ENCODE data around the gene HYAL3.

HYAL3 gene

GRCh38 chr3:50300681-50301254 is 1.6 kb upstream of the HYAL3 start:
- Histone ChIP-seq H3K9me3 (ENCODE audit: control insufficient read depth, low read length) (no peaks in the 10 kb centered on the region), H3K36me3 (ENCODE audit: control insufficient read depth, insufficient read depth, low read length) (no peaks in the 10 kb centered on the region), H3K4me3 (ENCODE audit: low read length) (no peak overlapping the region), H3K9ac (ENCODE audit: low read length) (peak overlapping the region; percentile 46), H3K4me1 (ENCODE audit: control insufficient read depth, insufficient read depth, low read length) (peaks cover 57% of the 10 kb centered on the region), H3K27me3 (ENCODE audit: control insufficient read depth, insufficient read depth, low read length) (no peaks in the 10 kb centered on the region)

GRCh38 chr3:50299929-50300680 is 900 bp upstream of the HYAL3 start:
- peak overlapping the region; percentile 5 for H3K4me3 ChIP-seq (ENCODE audit: low read length)
- no peaks in the 10 kb centered on the region for H3K27me3 ChIP-seq (ENCODE audit: control insufficient read depth, insufficient read depth, low read length)
- no peaks in the 10 kb centered on the region for H3K9me3 ChIP-seq (ENCODE audit: control insufficient read depth, low read length)
- H3K4me1 ChIP-seq (ENCODE audit: control insufficient read depth, insufficient read depth, low read length): peaks cover 57% of the 10 kb centered on the region
- peak overlapping the region; percentile 46 for H3K9ac ChIP-seq (ENCODE audit: low read length)
- H3K36me3 ChIP-seq (ENCODE audit: control insufficient read depth, insufficient read depth, low read length): no peaks in the 10 kb centered on the region

GRCh38 chr3:50299638-50299928 is 378 bp upstream of the HYAL3 start:
- Histone ChIP-seq H3K4me1 (ENCODE audit: control insufficient read depth, insufficient read depth, low read length) (peaks cover 57% of the 10 kb centered on the region), H3K36me3 (ENCODE audit: control insufficient read depth, insufficient read depth, low read length) (no peaks in the 10 kb centered on the region), H3K9me3 (ENCODE audit: control insufficient read depth, low read length) (no peaks in the 10 kb centered on the region), H3K4me3 (ENCODE audit: low read length) (peak overlapping the region; percentile 5), H3K27me3 (ENCODE audit: control insufficient read depth, insufficient read depth, low read length) (no peaks in the 10 kb centered on the region), H3K9ac (ENCODE audit: low read length) (peak overlapping the region; percentile 46)

GRCh38 chr3:50297896-50298725 is 1.1 kb downstream of the HYAL3 start:
- peak overlapping the region; percentile 82 for H3K9ac ChIP-seq (ENCODE audit: low read length)
- H3K27me3 ChIP-seq (ENCODE audit: control insufficient read depth, insufficient read depth, low read length): no peaks in the 10 kb centered on the region
- H3K4me1 ChIP-seq (ENCODE audit: control insufficient read depth, insufficient read depth, low read length): peaks cover 53% of the 10 kb centered on the region
- H3K4me3 ChIP-seq (ENCODE audit: low read length): peak overlapping the region; percentile 72
- H3K9me3 ChIP-seq (ENCODE audit: control insufficient read depth, low read length): no peaks in the 10 kb centered on the region
- H3K36me3 ChIP-seq (ENCODE audit: control insufficient read depth, insufficient read depth, low read length): no peaks in the 10 kb centered on the region

GRCh38 chr3:50297384-50297775 is 1.8 kb downstream of the HYAL3 start:
- Histone ChIP-seq H3K9me3 (ENCODE audit: control insufficient read depth, low read length) (no peaks in the 10 kb centered on the region), H3K4me1 (ENCODE audit: control insufficient read depth, insufficient read depth, low read length) (peaks cover 53% of the 10 kb centered on the region), H3K36me3 (ENCODE audit: control insufficient read depth, insufficient read depth, low read length) (no peaks in the 10 kb centered on the region), H3K4me3 (ENCODE audit: low read length) (no peak overlapping the region), H3K27me3 (ENCODE audit: control insufficient read depth, insufficient read depth, low read length) (no peaks in the 10 kb centered on the region), H3K9ac (ENCODE audit: low read length) (no peak overlapping the region)

GRCh38 chr3:50296721-50297383 is 2.4 kb downstream of the HYAL3 start:
- peaks cover 48% of the 10 kb centered on the region for H3K4me1 ChIP-seq (ENCODE audit: control insufficient read depth, insufficient read depth, low read length)
- no peak overlapping the region for H3K9ac ChIP-seq (ENCODE audit: low read length)
- H3K9me3 ChIP-seq (ENCODE audit: control insufficient read depth, low read length): no peaks in the 10 kb centered on the region
- no peaks in the 10 kb centered on the region for H3K27me3 ChIP-seq (ENCODE audit: control insufficient read depth, insufficient read depth, low read length)
- H3K4me3 ChIP-seq (ENCODE audit: low read length): no peak overlapping the region
- H3K36me3 ChIP-seq (ENCODE audit: control insufficient read depth, insufficient read depth, low read length): no peaks in the 10 kb centered on the region

GRCh38 chr3:50295553-50296431 is 3.4 kb downstream of the HYAL3 start:
- no peak overlapping the region for H3K9ac ChIP-seq (ENCODE audit: low read length)
- no peaks in the 10 kb centered on the region for H3K36me3 ChIP-seq (ENCODE audit: control insufficient read depth, insufficient read depth, low read length)
- no peaks in the 10 kb centered on the region for H3K9me3 ChIP-seq (ENCODE audit: control insufficient read depth, low read length)
- H3K4me1 ChIP-seq (ENCODE audit: control insufficient read depth, insufficient read depth, low read length): peaks cover 49% of the 10 kb centered on the region
- no peaks in the 10 kb centered on the region for H3K27me3 ChIP-seq (ENCODE audit: control insufficient read depth, insufficient read depth, low read length)
- no peak overlapping the region for H3K4me3 ChIP-seq (ENCODE audit: low read length)

- H3K27me3 ChIP-seq (ENCODE audit: control insufficient read depth, insufficient read depth, low read length): no peaks in the 10 kb centered on the region
- H3K4me3 ChIP-seq (ENCODE audit: low read length): no peak overlapping the region
- H3K9me3 ChIP-seq (ENCODE audit: control insufficient read depth, low read length): no peaks in the 10 kb centered on the region
- peaks cover 47% of the 10 kb centered on the region for H3K4me1 ChIP-seq (ENCODE audit: control insufficient read depth, insufficient read depth, low read length)
- no peak overlapping the region for H3K9ac ChIP-seq (ENCODE audit: low read length)
- peaks cover 1% of the 10 kb centered on the region for H3K36me3 ChIP-seq (ENCODE audit: control insufficient read depth, insufficient read depth, low read length)
These were observed 4.5 kb downstream of the HYAL3 start for GRCh38 chr3:50294492-50295403.

- H3K36me3 ChIP-seq (ENCODE audit: control insufficient read depth, insufficient read depth, low read length): peaks cover 6% of the 10 kb centered on the region
- no peaks in the 10 kb centered on the region for H3K9me3 ChIP-seq (ENCODE audit: control insufficient read depth, low read length)
- H3K4me3 ChIP-seq (ENCODE audit: low read length): no peak overlapping the region
- peaks cover 46% of the 10 kb centered on the region for H3K4me1 ChIP-seq (ENCODE audit: control insufficient read depth, insufficient read depth, low read length)
- H3K9ac ChIP-seq (ENCODE audit: low read length): no peak overlapping the region
- H3K27me3 ChIP-seq (ENCODE audit: control insufficient read depth, insufficient read depth, low read length): no peaks in the 10 kb centered on the region
These were observed 5.1 kb downstream of the HYAL3 start for GRCh38 chr3:50294089-50294488.

GRCh38 chr3:50293079-50293801 is 6.0 kb downstream of the HYAL3 start:
- Histone ChIP-seq H3K4me3 (ENCODE audit: low read length) (peak overlapping the region; percentile 87), H3K4me1 (ENCODE audit: control insufficient read depth, insufficient read depth, low read length) (peaks cover 37% of the 10 kb centered on the region), H3K27me3 (ENCODE audit: control insufficient read depth, insufficient read depth, low read length) (no peaks in the 10 kb centered on the region), H3K9me3 (ENCODE audit: control insufficient read depth, low read length) (no peaks in the 10 kb centered on the region), H3K9ac (ENCODE audit: low read length) (peak overlapping the region; percentile 75), H3K36me3 (ENCODE audit: control insufficient read depth, insufficient read depth, low read length) (peaks cover 9% of the 10 kb centered on the region)

All from mucosa of stomach (tissue), 1 donor.